ENCODE results near the gene AMPD3.

AMPD3 gene

DNA sequence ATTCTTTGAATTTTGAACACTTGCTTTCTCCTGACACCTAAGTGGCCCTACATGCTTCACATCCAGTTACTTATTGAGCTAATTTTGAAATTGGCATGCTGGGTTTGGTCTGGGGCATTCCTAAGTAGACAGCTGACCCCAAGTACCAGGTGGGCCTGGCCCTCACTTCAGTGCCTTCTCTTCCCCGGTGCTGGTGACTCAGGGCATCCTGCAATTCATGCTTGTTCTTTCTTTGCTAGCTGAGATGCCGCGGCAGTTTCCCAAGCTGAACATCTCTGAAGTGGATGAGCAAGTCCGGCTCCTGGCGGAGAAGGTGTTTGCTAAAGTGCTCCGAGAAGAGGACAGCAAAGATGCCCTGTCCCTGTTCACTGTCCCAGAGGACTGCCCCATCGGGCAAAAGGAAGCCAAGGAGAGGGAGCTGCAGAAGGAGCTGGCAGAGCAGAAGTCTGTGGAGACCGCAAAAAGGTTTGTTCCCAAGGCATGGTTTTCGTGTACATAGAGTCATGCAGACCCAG lies 6.3 kb downstream of the AMPD3 start:
- no peak overlapping the region for H3K4me3 ChIP-seq (ENCODE audit: low read depth, low read length)
- TF ChIP-seq, protein P1, sequence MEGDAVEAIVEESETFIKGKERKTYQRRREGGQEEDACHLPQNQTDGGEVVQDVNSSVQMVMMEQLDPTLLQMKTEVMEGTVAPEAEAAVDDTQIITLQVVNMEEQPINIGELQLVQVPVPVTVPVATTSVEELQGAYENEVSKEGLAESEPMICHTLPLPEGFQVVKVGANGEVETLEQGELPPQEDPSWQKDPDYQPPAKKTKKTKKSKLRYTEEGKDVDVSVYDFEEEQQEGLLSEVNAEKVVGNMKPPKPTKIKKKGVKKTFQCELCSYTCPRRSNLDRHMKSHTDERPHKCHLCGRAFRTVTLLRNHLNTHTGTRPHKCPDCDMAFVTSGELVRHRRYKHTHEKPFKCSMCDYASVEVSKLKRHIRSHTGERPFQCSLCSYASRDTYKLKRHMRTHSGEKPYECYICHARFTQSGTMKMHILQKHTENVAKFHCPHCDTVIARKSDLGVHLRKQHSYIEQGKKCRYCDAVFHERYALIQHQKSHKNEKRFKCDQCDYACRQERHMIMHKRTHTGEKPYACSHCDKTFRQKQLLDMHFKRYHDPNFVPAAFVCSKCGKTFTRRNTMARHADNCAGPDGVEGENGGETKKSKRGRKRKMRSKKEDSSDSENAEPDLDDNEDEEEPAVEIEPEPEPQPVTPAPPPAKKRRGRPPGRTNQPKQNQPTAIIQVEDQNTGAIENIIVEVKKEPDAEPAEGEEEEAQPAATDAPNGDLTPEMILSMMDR (IDR thresholded peaks at IDR 0.05; ENCODE audit: borderline replicate concordance, insufficient read depth, low read depth, low read length): no peak

DNA sequence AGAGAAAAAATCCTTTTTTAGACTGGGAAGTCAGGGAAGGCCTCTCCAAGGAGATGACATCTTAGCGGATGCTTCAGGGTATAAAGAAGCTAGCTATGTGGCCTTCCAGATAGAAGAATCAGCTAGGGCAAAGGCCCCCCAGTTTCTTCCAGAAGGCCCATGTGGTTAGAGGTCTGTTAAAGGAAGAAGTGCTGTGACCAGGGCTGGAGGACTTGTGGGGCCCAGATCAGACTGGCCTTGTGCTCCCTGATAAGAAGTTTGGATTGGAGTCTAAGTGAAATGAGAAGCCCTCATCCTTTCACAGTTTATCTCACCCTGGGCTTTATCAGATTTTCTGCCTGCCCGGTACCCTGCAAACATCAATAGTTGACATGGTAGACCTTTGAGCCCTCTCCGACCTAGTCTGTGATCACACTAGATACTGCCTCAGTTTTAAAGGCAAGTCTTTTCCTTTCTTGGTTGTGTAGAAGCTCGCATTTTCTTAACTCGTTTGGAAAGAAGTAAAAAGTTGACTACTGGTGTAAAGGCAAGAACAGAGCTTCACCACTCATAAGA lies 7.8 kb downstream of the AMPD3 start:
- TF ChIP-seq, protein P1 (IDR thresholded peaks at IDR 0.05; ENCODE audit: borderline replicate concordance, insufficient read depth, low read depth, low read length): no peak
- no peak overlapping the region for H3K4me3 ChIP-seq (ENCODE audit: low read depth, low read length)

DNA sequence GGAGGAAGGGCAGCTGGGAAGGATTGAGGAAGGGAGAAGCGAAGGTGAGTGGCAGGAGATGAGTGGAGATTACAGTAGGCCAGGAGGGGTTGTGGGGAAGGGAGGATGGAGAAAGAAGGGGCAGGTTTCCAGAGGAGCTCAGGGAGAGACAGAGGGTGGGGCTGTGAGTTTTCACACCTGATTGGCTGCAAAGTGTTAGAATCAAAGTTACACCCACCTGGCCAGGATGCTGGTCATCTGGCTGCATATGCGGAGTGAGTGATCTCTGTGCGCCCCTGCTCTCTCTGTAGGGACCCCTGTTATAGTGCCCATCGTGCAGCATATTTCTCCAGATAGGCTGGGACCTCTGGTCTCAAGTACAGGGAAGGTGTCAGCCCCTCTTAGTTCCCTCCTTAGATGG lies 18.3 kb downstream of the AMPD3 start:
- TF ChIP-seq, protein P1 (IDR thresholded peaks at IDR 0.05; ENCODE audit: borderline replicate concordance, insufficient read depth, low read depth, low read length): no peak

DNA sequence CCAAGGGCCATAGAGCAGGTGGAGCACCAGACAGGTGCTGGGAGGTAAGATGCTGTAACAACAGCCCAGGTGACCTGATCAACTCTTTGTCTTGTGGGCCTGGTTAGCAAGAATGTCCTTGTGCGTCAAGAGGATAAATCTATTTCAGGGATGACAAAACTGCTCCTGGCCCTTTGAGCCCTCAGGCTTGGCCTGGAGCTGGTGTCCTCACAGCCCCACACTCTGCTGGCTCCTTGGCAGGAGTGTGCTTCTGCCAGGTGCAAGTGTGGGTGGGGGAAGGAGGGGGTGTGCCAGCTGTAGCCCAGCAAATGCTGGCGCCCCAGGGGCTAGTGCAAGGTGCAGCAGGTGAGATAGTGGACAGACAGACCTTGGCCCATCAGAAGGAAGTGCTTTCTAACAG lies 19.5 kb downstream of the AMPD3 start:
- H3K4me3 ChIP-seq (ENCODE audit: low read depth, low read length): no peak overlapping the region
- TF ChIP-seq, protein P1 (IDR thresholded peaks at IDR 0.05; ENCODE audit: borderline replicate concordance, insufficient read depth, low read depth, low read length): no peak

More for the DNA sequence above, 18.3 kb downstream of the AMPD3 start:
- H3K4me3 ChIP-seq (ENCODE audit: low read depth, low read length): no peak overlapping the region

DNA sequence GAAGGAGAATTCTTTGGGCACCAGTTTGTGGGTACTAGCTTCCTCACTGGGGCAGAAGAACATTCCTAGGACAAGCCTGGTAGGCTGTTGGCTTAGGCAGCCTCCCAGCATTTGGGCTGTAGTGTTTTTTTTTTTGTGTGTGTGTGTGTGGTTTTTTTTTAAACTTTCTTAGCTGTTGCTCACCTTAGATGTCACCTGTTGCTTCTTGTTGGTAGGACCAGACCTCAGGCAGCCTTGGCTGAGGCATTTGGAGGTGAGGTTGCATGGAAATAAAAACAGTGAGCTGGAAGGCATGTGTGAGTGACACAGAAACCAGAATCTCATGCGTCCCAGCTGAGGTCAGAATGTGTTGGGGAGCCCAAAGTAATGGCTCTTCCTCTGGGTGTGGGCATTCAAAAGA lies 21.3 kb downstream of the AMPD3 start:
- TF ChIP-seq, protein P1 (IDR thresholded peaks at IDR 0.05; ENCODE audit: borderline replicate concordance, insufficient read depth, low read depth, low read length): no peak
- H3K4me3 ChIP-seq (ENCODE audit: low read depth, low read length): no peak overlapping the region

DNA sequence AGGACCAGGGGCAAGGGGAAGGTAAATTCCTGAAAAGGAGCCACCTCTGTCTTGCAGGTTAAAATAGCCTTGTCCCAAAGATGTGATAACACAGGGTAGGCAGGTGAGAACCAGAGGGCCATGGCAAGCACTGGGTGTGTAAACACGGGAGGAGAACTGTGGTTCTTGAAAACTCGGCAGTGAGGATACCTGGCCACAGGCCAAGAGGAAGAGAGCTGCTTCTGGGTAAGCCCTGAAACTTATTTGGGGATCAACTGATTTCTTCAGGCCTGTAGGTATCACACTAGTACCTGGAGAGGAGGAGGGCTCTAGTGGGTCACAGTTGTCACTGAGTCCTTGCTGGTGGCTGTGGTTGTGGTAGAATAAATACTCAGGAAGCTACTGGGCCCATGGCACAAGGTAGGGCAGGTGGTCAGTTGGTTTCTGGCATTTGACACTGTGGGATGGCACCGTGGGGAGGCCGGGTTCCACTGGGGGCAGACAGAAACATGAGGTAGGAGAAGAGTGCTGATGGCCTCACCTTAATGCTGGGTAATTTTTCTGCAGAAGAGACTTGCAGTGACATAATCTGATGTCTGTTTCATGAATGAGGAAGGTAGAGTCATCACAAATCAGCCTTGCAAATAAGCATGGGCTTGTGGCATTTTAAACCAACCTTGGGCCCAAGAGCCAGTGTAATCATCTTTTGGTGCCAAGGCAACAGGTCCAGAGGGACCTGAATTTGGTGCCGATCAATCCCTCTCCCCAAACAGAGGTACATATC lies 22.0 kb downstream of the AMPD3 start:
- H3K4me3 ChIP-seq (ENCODE audit: low read depth, low read length): no peak overlapping the region
- TF ChIP-seq, protein P1 (IDR thresholded peaks at IDR 0.05; ENCODE audit: borderline replicate concordance, insufficient read depth, low read depth, low read length): no peak

DNA sequence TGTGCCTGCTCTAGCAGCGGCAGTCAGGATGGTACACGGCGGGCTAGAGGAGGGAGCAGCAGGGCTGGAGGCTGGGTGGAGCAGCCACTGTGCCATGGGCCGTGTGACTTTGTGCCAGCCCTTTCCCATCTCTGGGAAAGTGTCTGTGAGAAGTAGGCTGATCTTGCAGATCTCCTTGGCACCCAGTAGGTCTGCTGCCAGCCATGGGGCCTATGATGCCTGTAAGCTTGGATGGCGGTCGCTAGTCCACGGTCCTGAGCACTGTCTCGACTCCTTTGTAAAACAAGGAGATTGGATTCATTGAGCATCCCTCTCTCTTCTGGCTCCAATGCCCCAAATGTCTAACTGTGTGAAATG lies 22.6 kb downstream of the AMPD3 start:
- TF ChIP-seq, protein P1 (IDR thresholded peaks at IDR 0.05; ENCODE audit: borderline replicate concordance, insufficient read depth, low read depth, low read length): no peak
- no peak overlapping the region for H3K4me3 ChIP-seq (ENCODE audit: low read depth, low read length)

All from GM12875 (cell line).